Fibroblast of lung (primary cell): ENCODE results near the gene DLGAP3.

Experiments
- CTCF ChIP-seq, 2 donors: IDR thresholded peaks in 1 of 2; conservative IDR thresholded peaks in 1 of 2; 1 replicate in 1 of 2; 2 replicates in 1 of 2; pipeline ENCODE4 v1.5.1; 2011 to 2012; ENCODE audit warnings: low read length in 2 of 2, control low read depth in 1 of 2, inconsistent platforms in 1 of 2, low read depth in 1 of 2, mild to moderate bottlenecking in 1 of 2
- EZH2 ChIP-seq: IDR thresholded peaks from 2 replicates; pipeline ENCODE4 v1.5.1; 2012; ENCODE audit warnings: low read length, control low read depth, mild to moderate bottlenecking; ENCODE audit errors: missing control alignments

DNA sequence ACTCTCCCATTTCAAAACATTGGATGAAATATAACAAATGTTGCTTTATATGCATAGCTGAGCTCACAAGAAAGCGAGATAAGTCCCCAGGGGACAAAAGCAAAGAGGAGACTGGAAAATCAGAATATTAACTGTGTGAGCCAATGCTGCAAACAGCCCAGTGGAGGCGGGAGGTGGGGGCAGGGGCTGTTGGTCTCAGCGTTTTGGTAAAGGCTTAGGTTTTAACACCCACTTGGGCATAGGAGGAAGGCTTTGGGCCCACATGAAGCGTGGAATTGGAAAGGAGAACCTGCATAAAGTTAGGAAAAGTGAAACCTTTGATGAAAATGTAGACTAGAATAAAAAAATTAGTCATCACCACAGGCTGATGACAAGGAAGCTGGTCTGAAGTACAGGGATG is 39.7 kb downstream of the DLGAP3 start:
- TF ChIP-seq CTCF (conservative IDR thresholded peaks at IDR 0.05 in 1 of 2, IDR thresholded peaks at IDR 0.05 in 1 of 2; ENCODE audit: low read depth in 1 of 2, low read length in 2 of 2) (no peak), EZH2 (no peak)
